Measurements from ENCODE around the gene AFF1.
"Not testable (repeated sequence)": the region's sequence is repeated elsewhere in the genome, so short reads cannot be mapped to it uniquely, and the experiment has no call there.

AFF1 gene

GRCh38 chr4:87067124-87067885, 132.5 kb downstream of the AFF1 start:
- peaks cover 8% of the 10 kb centered on the region in 2 donors for H3K4me1 ChIP-seq (ENCODE audit: control insufficient read depth in 2 of 2, insufficient read depth in 2 of 2, low read length in 2 of 2)
- H3K9ac ChIP-seq (ENCODE audit: low read depth in 1 of 2, low read length in 2 of 2) = no peak overlapping the region
- H3K9me3 ChIP-seq (ENCODE audit: control insufficient read depth in 2 of 2, low read length in 2 of 2) = no peaks in the 10 kb centered on the region
- H3K4me3 ChIP-seq (ENCODE audit: low read length in 2 of 2) = no peak overlapping the region
- peaks cover 2% of the 10 kb centered on the region in 2 donors for H3K36me3 ChIP-seq (ENCODE audit: control insufficient read depth in 2 of 2, insufficient read depth in 2 of 2, low read length in 2 of 2)
- no peaks in the 10 kb centered on the region for H3K27me3 ChIP-seq (ENCODE audit: control insufficient read depth in 2 of 2, insufficient read depth in 2 of 2, low read length in 2 of 2)
- no peak overlapping the region for H3K27ac ChIP-seq (ENCODE audit: low read depth in 2 of 2, low read length in 2 of 2)

GRCh38 chr4:87068583-87069021, 133.8 kb downstream of the AFF1 start:
- Histone ChIP-seq H3K9me3 (ENCODE audit: control insufficient read depth in 2 of 2, low read length in 2 of 2) (no peaks in the 10 kb centered on the region), H3K27ac (ENCODE audit: low read depth in 2 of 2, low read length in 2 of 2) (peak overlapping the region in 1 of 2 donors; percentile 4), H3K4me1 (ENCODE audit: control insufficient read depth in 2 of 2, insufficient read depth in 2 of 2, low read length in 2 of 2) (peaks cover 12 to 18% of the 10 kb centered on the region in 2 donors), H3K36me3 (ENCODE audit: control insufficient read depth in 2 of 2, insufficient read depth in 2 of 2, low read length in 2 of 2) (peaks cover 0 to 2% of the 10 kb centered on the region in 2 donors), H3K4me3 (ENCODE audit: low read length in 2 of 2) (no peak overlapping the region), H3K9ac (ENCODE audit: low read depth in 1 of 2, low read length in 2 of 2) (no peak overlapping the region), H3K27me3 (ENCODE audit: control insufficient read depth in 2 of 2, insufficient read depth in 2 of 2, low read length in 2 of 2) (no peaks in the 10 kb centered on the region)

GRCh38 chr4:87069037-87069742, 134.4 kb downstream of the AFF1 start:
- H3K4me1 ChIP-seq (ENCODE audit: control insufficient read depth in 2 of 2, insufficient read depth in 2 of 2, low read length in 2 of 2) = peaks cover 12 to 24% of the 10 kb centered on the region in 2 donors
- H3K27me3 ChIP-seq (ENCODE audit: control insufficient read depth in 2 of 2, insufficient read depth in 2 of 2, low read length in 2 of 2) = no peaks in the 10 kb centered on the region
- no peak overlapping the region for H3K4me3 ChIP-seq (ENCODE audit: low read length in 2 of 2)
- H3K36me3 ChIP-seq (ENCODE audit: control insufficient read depth in 2 of 2, insufficient read depth in 2 of 2, low read length in 2 of 2) = peaks cover 0 to 2% of the 10 kb centered on the region in 2 donors
- peak overlapping the region in 1 of 2 donors; percentile 4 for H3K27ac ChIP-seq (ENCODE audit: low read depth in 2 of 2, low read length in 2 of 2)
- no peaks in the 10 kb centered on the region for H3K9me3 ChIP-seq (ENCODE audit: control insufficient read depth in 2 of 2, low read length in 2 of 2)
- H3K9ac ChIP-seq (ENCODE audit: low read depth in 1 of 2, low read length in 2 of 2) = no peak overlapping the region

- Histone ChIP-seq H3K4me3 (ENCODE audit: low read length in 2 of 2) (no peak overlapping the region), H3K9me3 (ENCODE audit: control insufficient read depth in 2 of 2, low read length in 2 of 2) (no peaks in the 10 kb centered on the region), H3K27ac (ENCODE audit: low read depth in 2 of 2, low read length in 2 of 2) (no peak overlapping the region), H3K27me3 (ENCODE audit: control insufficient read depth in 2 of 2, insufficient read depth in 2 of 2, low read length in 2 of 2) (no peaks in the 10 kb centered on the region), H3K4me1 (ENCODE audit: control insufficient read depth in 2 of 2, insufficient read depth in 2 of 2, low read length in 2 of 2) (peaks cover 12 to 27% of the 10 kb centered on the region in 2 donors), H3K9ac (ENCODE audit: low read depth in 1 of 2, low read length in 2 of 2) (no peak overlapping the region), H3K36me3 (ENCODE audit: control insufficient read depth in 2 of 2, insufficient read depth in 2 of 2, low read length in 2 of 2) (peaks cover 0 to 2% of the 10 kb centered on the region in 2 donors)
Measured at GRCh38 chr4:87071401-87071800, 136.6 kb downstream of the AFF1 start.

- H3K27ac ChIP-seq (ENCODE audit: low read depth in 2 of 2, low read length in 2 of 2); H3K9ac ChIP-seq (ENCODE audit: low read depth in 1 of 2, low read length in 2 of 2); H3K36me3 ChIP-seq (ENCODE audit: control insufficient read depth in 2 of 2, insufficient read depth in 2 of 2, low read length in 2 of 2); H3K27me3 ChIP-seq (ENCODE audit: control insufficient read depth in 2 of 2, insufficient read depth in 2 of 2, low read length in 2 of 2); H3K4me3 ChIP-seq (ENCODE audit: low read length in 2 of 2); H3K9me3 ChIP-seq (ENCODE audit: control insufficient read depth in 2 of 2, low read length in 2 of 2): not testable (repeated sequence)
- H3K4me1 ChIP-seq (ENCODE audit: control insufficient read depth in 2 of 2, insufficient read depth in 2 of 2, low read length in 2 of 2) = peaks cover 14 to 32% of the 10 kb centered on the region in 2 donors
Measured at GRCh38 chr4:87072545-87072944, 137.7 kb downstream of the AFF1 start.

GRCh38 chr4:87073199-87074120, 138.6 kb downstream of the AFF1 start:
- H3K4me3 ChIP-seq (ENCODE audit: low read length in 2 of 2) = peak overlapping the region; percentile 51 to 59
- H3K4me1 ChIP-seq (ENCODE audit: control insufficient read depth in 2 of 2, insufficient read depth in 2 of 2, low read length in 2 of 2) = peaks cover 14 to 32% of the 10 kb centered on the region in 2 donors

GRCh38 chr4:87074121-87074488, 139.3 kb downstream of the AFF1 start:
- no peaks in the 10 kb centered on the region for H3K9me3 ChIP-seq (ENCODE audit: control insufficient read depth in 2 of 2, low read length in 2 of 2)
- H3K4me3 ChIP-seq (ENCODE audit: low read length in 2 of 2) = peak overlapping the region in 1 of 2 donors; percentile 59
- H3K27ac ChIP-seq (ENCODE audit: low read depth in 2 of 2, low read length in 2 of 2) = peak overlapping the region in 1 of 2 donors; percentile 38
- H3K36me3 ChIP-seq (ENCODE audit: control insufficient read depth in 2 of 2, insufficient read depth in 2 of 2, low read length in 2 of 2) = no peaks in the 10 kb centered on the region
- H3K4me1 ChIP-seq (ENCODE audit: control insufficient read depth in 2 of 2, insufficient read depth in 2 of 2, low read length in 2 of 2) = peaks cover 14 to 32% of the 10 kb centered on the region in 2 donors
- H3K9ac ChIP-seq (ENCODE audit: low read depth in 1 of 2, low read length in 2 of 2) = no peak overlapping the region
- no peaks in the 10 kb centered on the region for H3K27me3 ChIP-seq (ENCODE audit: control insufficient read depth in 2 of 2, insufficient read depth in 2 of 2, low read length in 2 of 2)

More at GRCh38 chr4:87073199-87074120, 138.6 kb downstream of the AFF1 start:
- Histone ChIP-seq H3K27ac (ENCODE audit: low read depth in 2 of 2, low read length in 2 of 2) (peak overlapping the region; percentile 38 to 40), H3K27me3 (ENCODE audit: control insufficient read depth in 2 of 2, insufficient read depth in 2 of 2, low read length in 2 of 2) (no peaks in the 10 kb centered on the region), H3K36me3 (ENCODE audit: control insufficient read depth in 2 of 2, insufficient read depth in 2 of 2, low read length in 2 of 2) (no peaks in the 10 kb centered on the region), H3K9ac (ENCODE audit: low read depth in 1 of 2, low read length in 2 of 2) (peak overlapping the region; percentile 3 to 15), H3K9me3 (ENCODE audit: control insufficient read depth in 2 of 2, low read length in 2 of 2) (no peaks in the 10 kb centered on the region)

- Histone ChIP-seq H3K36me3 (ENCODE audit: control insufficient read depth in 2 of 2, insufficient read depth in 2 of 2, low read length in 2 of 2) (no peaks in the 10 kb centered on the region), H3K4me1 (ENCODE audit: control insufficient read depth in 2 of 2, insufficient read depth in 2 of 2, low read length in 2 of 2) (peaks cover 10 to 39% of the 10 kb centered on the region in 2 donors)
Measured at GRCh38 chr4:87075876-87076275, 141.1 kb downstream of the AFF1 start.

GRCh38 chr4:87076690-87077358, 142.0 kb downstream of the AFF1 start:
- peaks cover 9 to 39% of the 10 kb centered on the region in 2 donors for H3K4me1 ChIP-seq (ENCODE audit: control insufficient read depth in 2 of 2, insufficient read depth in 2 of 2, low read length in 2 of 2)
- no peak overlapping the region for H3K9ac ChIP-seq (ENCODE audit: low read depth in 1 of 2, low read length in 2 of 2)
- H3K9me3 ChIP-seq (ENCODE audit: control insufficient read depth in 2 of 2, low read length in 2 of 2) = no peaks in the 10 kb centered on the region
- H3K27me3 ChIP-seq (ENCODE audit: control insufficient read depth in 2 of 2, insufficient read depth in 2 of 2, low read length in 2 of 2) = no peaks in the 10 kb centered on the region
- H3K27ac ChIP-seq (ENCODE audit: low read depth in 2 of 2, low read length in 2 of 2) = no peak overlapping the region
- H3K4me3 ChIP-seq (ENCODE audit: low read length in 2 of 2) = no peak overlapping the region
- H3K36me3 ChIP-seq (ENCODE audit: control insufficient read depth in 2 of 2, insufficient read depth in 2 of 2, low read length in 2 of 2) = no peaks in the 10 kb centered on the region

More at GRCh38 chr4:87075876-87076275, 141.1 kb downstream of the AFF1 start:
- H3K4me3 ChIP-seq (ENCODE audit: low read length in 2 of 2) = no peak overlapping the region
- no peak overlapping the region for H3K27ac ChIP-seq (ENCODE audit: low read depth in 2 of 2, low read length in 2 of 2)
- H3K27me3 ChIP-seq (ENCODE audit: control insufficient read depth in 2 of 2, insufficient read depth in 2 of 2, low read length in 2 of 2) = no peaks in the 10 kb centered on the region
- no peak overlapping the region for H3K9ac ChIP-seq (ENCODE audit: low read depth in 1 of 2, low read length in 2 of 2)
- no peaks in the 10 kb centered on the region for H3K9me3 ChIP-seq (ENCODE audit: control insufficient read depth in 2 of 2, low read length in 2 of 2)
